MM.1S (cell line): ENCODE results near the gene GJA9.

ENCODE experiments used
- DNase-seq: peaks from one replicate; pipeline ENCODE4 v3.0.0-alpha.2; 2015
- H2AFZ ChIP-seq: fragments of 300-600 bp; sonication (generic); 2 replicates; pipeline ENCODE4 v1.6.0; 2016; ENCODE audit warnings: antibody characterized with exemption, low read length
- H3F3A ChIP-seq: fragments of 300-600 bp; sonication (generic); 2 replicates; pipeline ENCODE4 v1.6.1; 2016; ENCODE audit warnings: mild to moderate bottlenecking, antibody characterized with exemption, low read length, moderate library complexity, mixed read lengths; ENCODE audit not compliant: insufficient read depth
- H3K27ac ChIP-seq: fragments of 300-600 bp; sonication (generic); 2 replicates; pipeline ENCODE4 v1.5.1; 2016; ENCODE audit warnings: mild to moderate bottlenecking, low read length
- H3K27me3 ChIP-seq: fragments of 300-600 bp; sonication (generic); replicated peaks from 2 replicates; pipeline ENCODE4 v1.6.0; 2016; ENCODE audit warnings: low read length; ENCODE audit not compliant: insufficient read depth
- H3K36me3 ChIP-seq: fragments of 300-600 bp; sonication (generic); replicated peaks from 2 replicates; pipeline ENCODE4 v1.6.1; 2016; ENCODE audit warnings: mild to moderate bottlenecking, low read length, mixed read lengths; ENCODE audit not compliant: insufficient read depth
- H3K4me1 ChIP-seq: fragments of 300-600 bp; sonication (generic); 2 replicates; pipeline ENCODE4 v1.6.1; 2016; ENCODE audit warnings: low read length, mixed read lengths
- H3K4me2 ChIP-seq: fragments of 300-600 bp; sonication (generic); 2 replicates; pipeline ENCODE4 v1.6.0; 2016; ENCODE audit warnings: low read depth, low read length
- H3K4me3 ChIP-seq: fragments of 300-600 bp; sonication (generic); 2 replicates; pipeline ENCODE4 v1.5.1; 2016; ENCODE audit warnings: low read length, mixed read lengths
- H3K79me2 ChIP-seq: fragments of 300-600 bp; sonication (generic); 2 replicates; pipeline ENCODE4 v1.6.1; 2016; ENCODE audit warnings: mixed run types, low read length, mixed read lengths
- H3K9ac ChIP-seq: fragments of 300-600 bp; sonication (generic); 2 replicates; pipeline ENCODE4 v1.6.1; 2016; ENCODE audit warnings: low read length, mixed read lengths
- H3K9me2 ChIP-seq: fragments of 300-600 bp; sonication (generic); replicated peaks from 2 replicates; pipeline ENCODE4 v1.6.1; 2016; ENCODE audit warnings: mild to moderate bottlenecking, low read length, mixed read lengths; ENCODE audit not compliant: insufficient read depth
- H3K9me3 ChIP-seq: fragments of 300-600 bp; sonication (generic); replicated peaks from 2 replicates; pipeline ENCODE4 v1.6.1; 2016; ENCODE audit warnings: mild to moderate bottlenecking, low read length, mixed read lengths; ENCODE audit not compliant: insufficient read depth
- H4K20me1 ChIP-seq: fragments of 300-600 bp; sonication (generic); 2 replicates; pipeline ENCODE4 v1.6.1; 2016; ENCODE audit warnings: mild to moderate bottlenecking, low read length, moderate library complexity, mixed read lengths; ENCODE audit not compliant: insufficient read depth
- EZH2 ChIP-seq: fragments of 300-600 bp; sonication (generic); optimal IDR thresholded peaks from 2 replicates; pipeline ENCODE3; 2017; ENCODE audit warnings: low read depth, mild to moderate bottlenecking, antibody characterized with exemption, low read length, mixed read lengths
- EZH2phosphoT487 ChIP-seq: fragments of 300-600 bp; sonication (generic); IDR thresholded peaks from 2 replicates; pipeline ENCODE4 v1.6.1; 2018; ENCODE audit warnings: antibody characterized with exemption, low read length
- TF ChIP-seq, protein P1 (sequence below): fragments of 300-600 bp; sonication (generic); IDR thresholded peaks from 2 replicates; pipeline ENCODE4 v1.5.1; 2016; ENCODE audit warnings: antibody characterized with exemption, low read length, mixed read lengths

The GJA9 gene

DNA sequence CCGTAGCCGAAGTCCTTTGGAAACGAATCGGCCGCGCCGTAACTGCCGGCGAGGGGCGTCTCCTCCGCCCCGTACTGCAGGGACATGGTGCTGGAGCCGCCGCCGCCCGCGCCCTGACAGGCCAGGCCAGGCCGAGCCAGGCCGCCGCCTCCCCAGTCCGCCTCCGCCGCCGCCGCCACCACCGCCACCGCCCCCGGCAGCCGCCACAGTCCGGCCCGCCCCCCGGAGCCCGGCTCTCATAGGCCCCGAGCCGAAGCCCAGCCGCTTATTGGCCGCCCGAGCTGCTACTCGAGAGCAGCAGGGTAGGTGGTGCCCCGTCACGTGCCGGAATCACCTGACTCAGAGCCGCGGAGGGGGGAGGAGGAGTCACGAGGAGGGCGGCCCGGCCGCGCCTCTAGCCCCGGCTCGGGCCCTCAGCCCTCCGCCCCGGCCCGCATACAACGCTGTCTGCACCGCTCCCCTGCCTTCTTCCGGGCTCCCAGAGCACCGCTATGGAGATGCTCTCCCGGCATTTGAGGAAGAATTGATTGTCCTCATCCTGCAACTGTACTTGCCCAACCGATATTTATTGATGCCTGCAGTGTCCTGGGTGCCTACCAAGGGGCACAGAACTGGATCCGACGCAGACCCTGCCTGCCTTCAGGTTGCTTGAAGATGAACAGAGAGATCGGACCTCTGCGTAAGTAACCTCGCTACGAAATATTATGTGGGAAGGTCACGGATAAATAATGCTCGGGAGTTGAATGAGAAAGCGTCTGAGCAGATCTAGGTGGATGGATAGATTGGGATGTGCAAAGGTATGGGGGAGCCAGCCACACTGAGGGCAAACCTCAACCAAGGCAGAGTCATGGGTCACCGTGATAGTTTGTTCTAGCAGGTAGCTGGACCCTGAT is 21.6 kb downstream of the GJA9 start, which contains the start of gene RRAGC:
TSS of gene RRAGC (minus strand) at position 212 of the 893 bp plus-strand sequence. CDS start at position 86, 126 bp downstream.
- DNase-seq, result peak; percentile 99
- peak within 1 kb of the TSS; percentile 86 for H3K4me3 ChIP-seq
- H3K4me1 ChIP-seq, result peaks cover 14% of the 10 kb centered on the region
- peak within 1 kb of the TSS; percentile 59; the same call in 1 of the 2 replicates for H3K27ac ChIP-seq
- H3K9me2 ChIP-seq, result no peaks in the 10 kb centered on the region
- peaks cover 3% of the 10 kb centered on the region for H3K36me3 ChIP-seq
- H4K20me1 ChIP-seq, result 0 out of 2 replicates have a peak, but pooled peaks cover 4% of the 10 kb centered on the region
- peaks cover 9% of the 10 kb centered on the region for H3F3A ChIP-seq
- TF ChIP-seq EZH2 (no peak), EZH2phosphoT487 (no peak)
- TF ChIP-seq, protein P1, sequence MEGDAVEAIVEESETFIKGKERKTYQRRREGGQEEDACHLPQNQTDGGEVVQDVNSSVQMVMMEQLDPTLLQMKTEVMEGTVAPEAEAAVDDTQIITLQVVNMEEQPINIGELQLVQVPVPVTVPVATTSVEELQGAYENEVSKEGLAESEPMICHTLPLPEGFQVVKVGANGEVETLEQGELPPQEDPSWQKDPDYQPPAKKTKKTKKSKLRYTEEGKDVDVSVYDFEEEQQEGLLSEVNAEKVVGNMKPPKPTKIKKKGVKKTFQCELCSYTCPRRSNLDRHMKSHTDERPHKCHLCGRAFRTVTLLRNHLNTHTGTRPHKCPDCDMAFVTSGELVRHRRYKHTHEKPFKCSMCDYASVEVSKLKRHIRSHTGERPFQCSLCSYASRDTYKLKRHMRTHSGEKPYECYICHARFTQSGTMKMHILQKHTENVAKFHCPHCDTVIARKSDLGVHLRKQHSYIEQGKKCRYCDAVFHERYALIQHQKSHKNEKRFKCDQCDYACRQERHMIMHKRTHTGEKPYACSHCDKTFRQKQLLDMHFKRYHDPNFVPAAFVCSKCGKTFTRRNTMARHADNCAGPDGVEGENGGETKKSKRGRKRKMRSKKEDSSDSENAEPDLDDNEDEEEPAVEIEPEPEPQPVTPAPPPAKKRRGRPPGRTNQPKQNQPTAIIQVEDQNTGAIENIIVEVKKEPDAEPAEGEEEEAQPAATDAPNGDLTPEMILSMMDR, result no peak
- H3K4me2 ChIP-seq, result peak within 1 kb of the TSS; percentile 73
- peak within 1 kb of the TSS; percentile 59 for H3K9ac ChIP-seq
- H3K9me3 ChIP-seq, result no peaks in the 10 kb centered on the region
- peaks cover 43% of the 10 kb centered on the region for H3K79me2 ChIP-seq
- H2AFZ ChIP-seq, result peak within 1 kb of the TSS; percentile 97
- H3K27me3 ChIP-seq, result no peaks in the 10 kb centered on the region

DNA sequence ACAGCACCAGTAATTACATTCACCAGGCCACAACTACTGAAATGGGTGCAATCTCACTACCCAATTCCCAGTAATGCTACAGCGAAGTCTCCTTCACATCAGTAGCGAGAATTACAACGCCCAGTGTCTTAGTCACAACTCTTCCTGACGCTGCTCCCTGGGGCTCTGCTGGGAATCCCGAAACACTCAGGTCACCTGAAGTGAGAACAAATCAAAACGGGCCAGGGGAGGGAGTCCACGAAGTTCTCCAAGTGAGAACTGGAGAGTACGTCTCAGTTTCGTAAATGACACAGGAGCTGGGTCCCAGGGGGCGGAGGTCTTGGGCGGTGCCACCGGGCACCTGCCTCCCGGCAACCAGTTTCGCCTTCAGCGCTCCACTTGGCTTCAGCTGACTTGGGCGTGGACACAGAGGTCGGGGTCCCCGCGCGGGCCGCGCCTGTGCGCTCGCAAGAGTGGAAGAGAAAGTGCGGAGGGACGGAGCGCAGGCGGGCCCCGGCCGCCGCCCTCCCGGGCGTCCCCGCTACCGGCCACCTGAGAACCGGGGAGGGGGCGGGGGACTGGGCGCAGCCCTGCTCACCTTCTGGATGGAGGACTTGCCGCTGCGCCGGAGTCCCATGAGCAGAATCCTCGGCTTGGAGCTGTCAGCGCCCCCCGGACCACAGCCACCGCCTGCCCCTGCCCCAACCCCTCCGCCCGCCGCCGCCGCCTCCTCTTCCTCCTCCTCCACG is 22.4 kb downstream of the GJA9 start:
- Histone ChIP-seq H4K20me1 (0 out of 2 replicates have a peak, but pooled peaks cover 4% of the 10 kb centered on the region), H2AFZ (peak overlapping the region; percentile 80), H3K36me3 (peaks cover 3% of the 10 kb centered on the region), H3K4me1 (peaks cover 14% of the 10 kb centered on the region), H3K4me3 (peak overlapping the region; percentile 72), H3K9me2 (no peaks in the 10 kb centered on the region), H3K27ac (peak overlapping the region; percentile 59; the same call in 1 of the 2 replicates), H3F3A (peaks cover 9% of the 10 kb centered on the region), H3K79me2 (peaks cover 49% of the 10 kb centered on the region), H3K27me3 (no peaks in the 10 kb centered on the region), H3K4me2 (peak overlapping the region; percentile 73), H3K9ac (peak overlapping the region; percentile 59), H3K9me3 (no peaks in the 10 kb centered on the region)
- peak; percentile 79 for DNase-seq
- TF ChIP-seq, protein P1, result no peak
- TF ChIP-seq EZH2phosphoT487 (no peak), EZH2 (no peak)

DNA sequence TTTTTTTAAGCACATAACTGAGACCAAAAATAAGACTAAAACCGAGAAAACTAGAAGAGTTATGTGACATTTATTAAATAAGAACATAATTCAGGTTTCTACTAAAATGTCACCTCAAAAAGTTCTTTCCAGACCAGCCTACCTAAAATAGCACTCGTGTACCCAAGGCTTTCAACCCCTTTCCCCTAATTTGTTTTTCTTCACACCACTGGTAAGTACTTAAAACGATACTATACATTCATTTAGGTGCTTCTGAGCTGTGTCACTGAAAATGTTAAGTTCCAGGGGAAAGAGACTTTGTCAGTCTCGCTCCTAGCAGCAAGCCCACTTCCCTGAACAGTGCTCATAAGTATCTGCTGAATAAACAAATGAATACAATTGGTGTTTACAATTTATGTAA is 28.6 kb downstream of the GJA9 start:
- no peaks in the 10 kb centered on the region for H3K27me3 ChIP-seq
- H3F3A ChIP-seq, result no peaks in the 10 kb centered on the region
- H3K4me3 ChIP-seq, result no peak overlapping the region
- H3K79me2 ChIP-seq, result peaks cover 34% of the 10 kb centered on the region
- H4K20me1 ChIP-seq, result 0 out of 2 replicates have a peak, but pooled peaks cover 1% of the 10 kb centered on the region
- H3K4me1 ChIP-seq, result peaks cover 5% of the 10 kb centered on the region
- DNase-seq, result no peak
- no peaks in the 10 kb centered on the region for H3K9me3 ChIP-seq
- H2AFZ ChIP-seq, result no peak overlapping the region
- no peaks in the 10 kb centered on the region for H3K9me2 ChIP-seq
- no peak overlapping the region for H3K27ac ChIP-seq
- H3K4me2 ChIP-seq, result no peak overlapping the region
- TF ChIP-seq, protein P1, result no peak
- TF ChIP-seq EZH2phosphoT487, result no peak
- TF ChIP-seq EZH2, result no peak
- peaks cover 15% of the 10 kb centered on the region for H3K36me3 ChIP-seq
- no peak overlapping the region for H3K9ac ChIP-seq
